ENCODE measurements around the gene SAA1.

The SAA1 gene

DNA sequence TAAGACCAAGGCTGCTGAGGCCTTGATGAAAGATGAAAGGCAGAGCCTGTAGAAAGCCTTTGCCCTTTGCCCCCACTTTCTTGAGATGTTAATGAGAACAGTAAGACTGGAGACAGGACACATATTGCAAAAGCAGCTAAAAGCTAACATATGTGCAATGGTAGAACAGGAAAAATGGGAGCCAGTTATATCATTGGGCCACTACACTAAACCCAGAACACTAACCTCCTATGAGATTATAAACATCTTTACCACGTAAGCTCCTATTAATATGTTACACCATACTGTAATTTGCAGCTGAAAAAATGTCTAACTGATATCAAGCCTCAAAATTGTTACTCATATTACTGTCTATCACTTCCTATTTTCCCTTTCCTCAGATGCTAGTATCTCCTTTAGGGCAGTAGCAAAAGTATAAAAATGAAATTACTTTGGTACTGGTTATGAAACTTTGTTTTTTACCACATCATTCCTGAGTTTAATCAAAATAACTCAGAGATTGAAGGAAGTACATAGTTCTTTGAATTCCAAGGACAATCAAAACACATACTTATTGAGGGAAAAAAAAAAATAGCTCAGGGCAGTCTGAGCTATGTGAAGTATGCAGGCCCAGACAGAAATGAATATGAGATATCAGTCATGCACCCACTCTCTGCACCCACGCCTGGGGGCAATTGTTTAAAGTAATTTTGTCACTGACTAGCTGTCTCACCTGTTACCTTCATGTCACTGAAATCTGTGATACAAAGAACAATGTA, 46.8 kb downstream of the SAA1 start:
- no peaks in the 10 kb centered on the region for H3K4me1 ChIP-seq (ENCODE audit: insufficient read depth, low read length, severe bottlenecking)
- no peak overlapping the region for H3K9ac ChIP-seq (ENCODE audit: low read length)
- no peak overlapping the region for H3K27ac ChIP-seq (ENCODE audit: low read depth, low read length, poor library complexity, severe bottlenecking)
- TF ChIP-seq, protein P1, sequence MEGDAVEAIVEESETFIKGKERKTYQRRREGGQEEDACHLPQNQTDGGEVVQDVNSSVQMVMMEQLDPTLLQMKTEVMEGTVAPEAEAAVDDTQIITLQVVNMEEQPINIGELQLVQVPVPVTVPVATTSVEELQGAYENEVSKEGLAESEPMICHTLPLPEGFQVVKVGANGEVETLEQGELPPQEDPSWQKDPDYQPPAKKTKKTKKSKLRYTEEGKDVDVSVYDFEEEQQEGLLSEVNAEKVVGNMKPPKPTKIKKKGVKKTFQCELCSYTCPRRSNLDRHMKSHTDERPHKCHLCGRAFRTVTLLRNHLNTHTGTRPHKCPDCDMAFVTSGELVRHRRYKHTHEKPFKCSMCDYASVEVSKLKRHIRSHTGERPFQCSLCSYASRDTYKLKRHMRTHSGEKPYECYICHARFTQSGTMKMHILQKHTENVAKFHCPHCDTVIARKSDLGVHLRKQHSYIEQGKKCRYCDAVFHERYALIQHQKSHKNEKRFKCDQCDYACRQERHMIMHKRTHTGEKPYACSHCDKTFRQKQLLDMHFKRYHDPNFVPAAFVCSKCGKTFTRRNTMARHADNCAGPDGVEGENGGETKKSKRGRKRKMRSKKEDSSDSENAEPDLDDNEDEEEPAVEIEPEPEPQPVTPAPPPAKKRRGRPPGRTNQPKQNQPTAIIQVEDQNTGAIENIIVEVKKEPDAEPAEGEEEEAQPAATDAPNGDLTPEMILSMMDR (IDR thresholded peaks at IDR 0.05; ENCODE audit: low read length), result no peak
- TF ChIP-seq EZH2 (IDR thresholded peaks at IDR 0.05; ENCODE audit: borderline replicate concordance, low read length), result no peak
- H3K27me3 ChIP-seq (ENCODE audit: insufficient read depth, low read length), result no peaks in the 10 kb centered on the region
- no peak overlapping the region for H2AFZ ChIP-seq (ENCODE audit: low read length)
- no peak overlapping the region for H3K4me2 ChIP-seq (ENCODE audit: low read length)
- peaks cover 48% of the 10 kb centered on the region for H3K36me3 ChIP-seq (ENCODE audit: insufficient read depth, low read length)
- no peaks in the 10 kb centered on the region for H3F3A ChIP-seq (ENCODE audit: insufficient read depth, low read length)
- no peaks in the 10 kb centered on the region for H3K9me3 ChIP-seq (ENCODE audit: low read length)
- no peaks in the 10 kb centered on the region for H3K9me2 ChIP-seq (ENCODE audit: low read depth, low read length)
- H3K79me2 ChIP-seq (ENCODE audit: insufficient read depth, low read length), result peaks cover 9% of the 10 kb centered on the region
- H4K20me1 ChIP-seq (ENCODE audit: insufficient read depth, low read length), result no peaks in the 10 kb centered on the region
- H3K4me3 ChIP-seq (ENCODE audit: low read depth, low read length, poor library complexity, severe bottlenecking), result no peak overlapping the region

DNA sequence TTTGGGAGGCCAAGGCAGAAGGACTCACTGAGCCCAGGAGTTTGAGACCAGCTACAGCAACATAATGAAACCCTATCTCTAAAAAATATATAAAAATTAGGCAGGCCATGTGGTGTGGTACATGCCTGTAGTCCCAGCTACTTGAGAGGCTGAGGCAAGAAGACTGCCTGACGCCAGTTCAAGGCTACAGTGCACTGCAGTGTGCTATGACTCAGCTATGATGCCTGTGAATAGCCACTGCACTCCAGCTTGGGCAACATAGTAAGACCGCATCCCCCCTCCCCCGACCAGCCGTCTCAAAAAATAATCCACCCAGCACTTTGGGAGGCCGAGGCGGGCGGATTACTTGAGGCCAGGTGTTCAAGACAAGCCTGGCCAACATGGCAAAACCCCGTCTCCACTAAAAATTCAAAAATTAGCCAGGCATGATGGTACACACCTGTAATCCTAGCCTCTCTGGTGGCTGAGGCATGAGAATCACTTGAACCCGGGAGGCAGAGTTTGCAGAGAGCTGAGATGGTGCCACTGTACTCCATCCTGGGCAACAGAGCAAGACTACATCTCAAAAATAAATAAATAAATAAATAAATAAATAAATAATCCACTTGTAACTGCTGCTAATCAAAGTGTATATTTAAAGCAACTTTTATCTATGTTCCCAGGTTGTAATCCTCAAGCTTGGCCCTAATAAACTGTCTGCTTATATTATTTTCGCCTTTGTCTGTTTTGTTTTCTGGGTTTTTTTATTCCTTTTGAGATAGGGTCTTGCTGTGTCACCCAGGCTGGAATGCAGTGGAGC, 48.1 kb downstream of the SAA1 start:
- Histone ChIP-seq H3K9me3 (ENCODE audit: low read length) (no peaks in the 10 kb centered on the region), H3K79me2 (ENCODE audit: insufficient read depth, low read length) (peaks cover 23% of the 10 kb centered on the region), H3K4me3 (ENCODE audit: low read depth, low read length, poor library complexity, severe bottlenecking) (no peak overlapping the region), H3K27ac (ENCODE audit: low read depth, low read length, poor library complexity, severe bottlenecking) (no peak overlapping the region), H3K4me2 (ENCODE audit: low read length) (no peak overlapping the region), H3K36me3 (ENCODE audit: insufficient read depth, low read length) (peaks cover 35% of the 10 kb centered on the region), H2AFZ (ENCODE audit: low read length) (no peak overlapping the region), H3K9ac (ENCODE audit: low read length) (no peak overlapping the region), H3K27me3 (ENCODE audit: insufficient read depth, low read length) (no peaks in the 10 kb centered on the region), H3K4me1 (ENCODE audit: insufficient read depth, low read length, severe bottlenecking) (peaks cover 7% of the 10 kb centered on the region), H4K20me1 (ENCODE audit: insufficient read depth, low read length) (no peaks in the 10 kb centered on the region), H3K9me2 (ENCODE audit: low read depth, low read length) (no peaks in the 10 kb centered on the region), H3F3A (ENCODE audit: insufficient read depth, low read length) (no peaks in the 10 kb centered on the region)
- TF ChIP-seq, protein P1 (IDR thresholded peaks at IDR 0.05; ENCODE audit: low read length), result no peak
- no peak for TF ChIP-seq EZH2 (IDR thresholded peaks at IDR 0.05; ENCODE audit: borderline replicate concordance, low read length)

- no peak overlapping the region for H3K4me2 ChIP-seq (ENCODE audit: low read length)
- H3K4me1 ChIP-seq (ENCODE audit: insufficient read depth, low read length, severe bottlenecking), result peaks cover 15% of the 10 kb centered on the region
- H3K9ac ChIP-seq (ENCODE audit: low read length), result no peak overlapping the region
- H3K4me3 ChIP-seq (ENCODE audit: low read depth, low read length, poor library complexity, severe bottlenecking), result no peak overlapping the region
- H3K36me3 ChIP-seq (ENCODE audit: insufficient read depth, low read length), result peaks cover 27% of the 10 kb centered on the region
- TF ChIP-seq, protein P1 (IDR thresholded peaks at IDR 0.05; ENCODE audit: low read length), result no peak
- TF ChIP-seq EZH2 (IDR thresholded peaks at IDR 0.05; ENCODE audit: borderline replicate concordance, low read length), result no peak
- peaks cover 30% of the 10 kb centered on the region for H3K79me2 ChIP-seq (ENCODE audit: insufficient read depth, low read length)
- H3K9me2 ChIP-seq (ENCODE audit: low read depth, low read length), result no peaks in the 10 kb centered on the region
- H3K27me3 ChIP-seq (ENCODE audit: insufficient read depth, low read length), result no peaks in the 10 kb centered on the region
- no peaks in the 10 kb centered on the region for H3K9me3 ChIP-seq (ENCODE audit: low read length)
- H3K27ac ChIP-seq (ENCODE audit: low read depth, low read length, poor library complexity, severe bottlenecking), result no peak overlapping the region
- H2AFZ ChIP-seq (ENCODE audit: low read length), result no peak overlapping the region
- H3F3A ChIP-seq (ENCODE audit: insufficient read depth, low read length), result no peaks in the 10 kb centered on the region
- H4K20me1 ChIP-seq (ENCODE audit: insufficient read depth, low read length), result no peaks in the 10 kb centered on the region
Measured at GRCh38 chr11:18314784-18315523, 48.9 kb downstream of the SAA1 start.

Data from OCI-LY1 (cell line).